Astrocyte of the hippocampus (primary cell): ENCODE measurements around the gene SCNM1.
"Not testable (repeated sequence)": the region's sequence is repeated elsewhere in the genome, so short reads cannot be mapped to it uniquely, and the experiment has no call there.

Source experiments
- DNase-seq: peaks from one replicate; pipeline ENCODE4 v3.0.0; 2011; ENCODE audit warnings: low read depth, low spot score

SCNM1 gene

GRCh38 chr1:151146412-151147131, 19.4 kb upstream of the SCNM1 start, which contains the start of gene SEMA6C:
Gene SEMA6C (minus strand): TSS chr1:151146631. CDS start chr1:151142621, 4,010 bp downstream.
- DNase-seq, result peak; percentile 97

GRCh38 chr1:151147132-151147503, 18.8 kb upstream of the SCNM1 start:
- DNase-seq, result no peak

- no peak for DNase-seq
These were observed 18.3 kb upstream of the SCNM1 start for GRCh38 chr1:151147665-151148064.

- DNase-seq, result no peak
These were observed 9.5 kb upstream of the SCNM1 start, which contains the start of gene TNFAIP8L2 for GRCh38 chr1:151156515-151156819. Gene TNFAIP8L2 (plus strand): TSS chr1:151156649. CDS start chr1:151158698, 2,049 bp downstream.

- no peak for DNase-seq
These were observed 8.8 kb upstream of the SCNM1 start for GRCh38 chr1:151157067-151157531.

GRCh38 chr1:151158326-151158725, 7.6 kb upstream of the SCNM1 start:
- DNase-seq, result no peak

GRCh38 chr1:151158751-151159251, 7.1 kb upstream of the SCNM1 start:
- DNase-seq, result no peak

- DNase-seq, result no peak
These were observed 6.6 kb upstream of the SCNM1 start for GRCh38 chr1:151159373-151159772.

- DNase-seq, result no peak
These were observed 1.1 kb upstream of the SCNM1 start for GRCh38 chr1:151164732-151165280.

GRCh38 chr1:151165281-151165737, 635 bp upstream of the SCNM1 start:
- peak; percentile 75 for DNase-seq

GRCh38 chr1:151166505-151166956, 587 bp downstream of the SCNM1 start:
- no peak for DNase-seq

- DNase-seq, result no peak
These were observed 1.2 kb downstream of the SCNM1 start for GRCh38 chr1:151167116-151167515.

GRCh38 chr1:151171190-151171589, 5.2 kb downstream of the SCNM1 start:
- DNase-seq, result no peak

GRCh38 chr1:151175041-151175741, 9.2 kb downstream of the SCNM1 start:
- peak; percentile 69 for DNase-seq

GRCh38 chr1:151175863-151176262, 9.9 kb downstream of the SCNM1 start, which contains the start of gene TMOD4:
Gene TMOD4 (minus strand): TSS chr1:151175981. CDS start chr1:151174875, 1,106 bp downstream.
- peak; percentile 42 for DNase-seq

- no peak for DNase-seq
These were observed 10.6 kb downstream of the SCNM1 start for GRCh38 chr1:151176514-151177045.

GRCh38 chr1:151184211-151184610, 18.3 kb downstream of the SCNM1 start:
- DNase-seq, result no peak

GRCh38 chr1:151187205-151187604, 21.3 kb downstream of the SCNM1 start:
- peak; percentile 28 for DNase-seq

GRCh38 chr1:151188667-151189066, 22.7 kb downstream of the SCNM1 start:
- DNase-seq, result not testable (repeated sequence)

- DNase-seq, result peak; percentile 96
These were observed 23.9 kb downstream of the SCNM1 start, which contains the start of gene VPS72 for GRCh38 chr1:151189637-151190445. Gene VPS72 (minus strand): TSS chr1:151190197. CDS start chr1:151190121, 76 bp downstream.

GRCh38 chr1:151192047-151192446, 26.1 kb downstream of the SCNM1 start:
- DNase-seq, result no peak
